NCI-H1417 treated with DMSO at 0.1 percent for 48 hours (cell line): Measurements from ENCODE around the gene BTD.

Experiments used
- DNase-seq: peaks from one replicate; lab custom pipeline; 2025; lab: John Stamatoyannopoulos, UW

BTD gene

DNA sequence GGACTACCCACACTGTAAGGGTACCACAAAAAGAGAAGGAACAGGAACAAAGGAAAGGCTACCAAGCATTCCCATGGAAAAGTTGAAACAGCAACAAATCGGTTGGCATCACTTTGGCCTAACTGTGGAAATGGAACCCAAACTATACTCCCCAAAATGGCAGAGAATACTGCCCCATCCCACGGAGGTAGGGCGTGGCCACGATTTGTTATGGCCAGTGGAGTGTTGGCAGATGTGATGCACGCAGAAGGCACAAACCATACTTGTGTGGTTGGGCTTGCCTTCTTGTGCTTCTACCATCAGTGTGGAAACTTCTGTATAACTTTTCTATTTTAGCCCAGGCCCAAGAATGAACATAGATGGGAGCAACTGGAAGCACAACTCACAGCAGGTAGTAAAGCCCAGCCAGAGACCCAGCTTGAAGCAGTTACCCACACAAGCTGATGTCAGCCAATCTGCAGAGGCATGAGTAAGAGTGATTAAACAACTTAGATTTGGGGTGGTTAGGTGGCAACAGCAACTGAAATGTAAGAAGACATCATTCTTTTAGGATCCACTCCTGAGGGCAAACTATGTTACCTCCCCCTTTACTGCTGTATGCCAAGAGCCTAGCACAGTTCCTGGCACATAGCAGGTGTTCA lies 64.1 kb downstream of the BTD start:
- no peak for DNase-seq

DNA sequence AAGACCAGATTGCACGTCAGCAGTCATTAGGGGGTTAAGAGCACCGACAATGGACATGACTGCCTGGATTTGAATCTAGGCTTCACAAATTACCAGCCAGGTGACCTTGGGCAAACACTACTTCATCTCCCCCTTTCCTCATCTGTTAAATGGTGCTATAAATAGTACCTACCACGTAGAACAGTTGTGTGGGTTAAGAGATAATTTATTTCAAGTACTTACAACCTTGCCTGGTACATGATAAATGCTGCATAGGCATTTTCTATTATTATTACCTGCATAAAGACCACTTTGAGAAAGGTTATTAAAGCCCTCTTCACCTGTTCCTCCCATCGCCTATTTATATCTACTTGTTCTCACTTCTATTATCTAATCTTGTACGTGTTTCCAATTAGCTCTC lies 64.7 kb downstream of the BTD start:
- no peak for DNase-seq

DNA sequence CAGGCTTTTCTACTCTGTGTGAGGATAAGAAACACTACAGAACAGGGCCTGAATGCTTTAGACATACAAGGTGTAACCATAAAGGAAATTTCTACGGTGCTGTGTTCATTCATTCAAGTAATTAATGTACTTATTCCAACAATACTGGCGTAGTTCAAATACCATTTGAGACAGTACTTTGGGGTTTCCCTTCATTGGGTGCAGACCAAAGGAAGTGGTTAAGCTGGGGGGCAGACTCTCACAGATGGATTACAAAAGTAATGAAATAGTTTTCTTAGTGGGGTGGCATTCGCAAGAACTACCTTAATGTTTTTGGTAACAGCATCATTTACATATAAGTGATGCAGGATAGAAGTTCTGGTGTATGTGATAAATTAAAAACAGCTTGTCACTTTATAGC lies 65.9 kb downstream of the BTD start:
- DNase-seq, result no peak

DNA sequence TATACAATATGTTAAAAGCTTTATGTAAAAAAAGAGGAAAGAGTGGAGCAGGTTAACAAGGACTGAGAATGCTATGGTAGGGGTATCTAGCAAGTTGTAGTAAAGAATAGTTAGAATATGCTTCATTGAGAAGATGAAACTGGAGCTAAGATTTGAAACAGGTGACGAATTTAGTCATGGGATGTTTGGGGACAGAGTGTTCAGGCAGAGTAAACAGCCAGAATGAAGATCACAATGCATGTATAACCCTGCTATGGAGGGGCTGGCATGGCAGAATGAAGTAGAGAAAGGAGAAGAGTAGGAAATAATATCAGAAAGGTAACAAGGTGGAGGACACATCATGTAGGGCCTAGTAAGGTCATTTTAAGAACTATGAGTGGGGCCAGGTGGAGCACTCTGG lies 72.0 kb downstream of the BTD start:
- DNase-seq, result no peak

DNA sequence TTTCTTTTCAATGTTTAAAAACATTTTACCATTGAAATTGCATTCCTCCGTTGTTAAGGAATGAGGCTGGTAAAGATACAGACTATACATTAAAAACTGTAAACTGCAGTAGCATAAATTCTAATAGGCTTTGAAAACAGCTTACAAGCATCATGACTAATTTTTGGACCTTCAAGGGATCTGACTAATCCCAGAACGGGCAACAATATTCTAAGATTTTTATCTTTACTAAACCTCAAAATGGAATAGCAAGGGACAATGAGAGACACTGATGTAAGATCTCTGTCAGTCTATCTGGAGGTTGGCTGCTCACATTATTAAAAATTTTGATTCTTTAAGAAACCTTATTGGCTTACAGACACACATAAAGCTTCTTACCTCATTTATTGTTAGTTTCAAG lies 74.7 kb downstream of the BTD start:
- no peak for DNase-seq

DNA sequence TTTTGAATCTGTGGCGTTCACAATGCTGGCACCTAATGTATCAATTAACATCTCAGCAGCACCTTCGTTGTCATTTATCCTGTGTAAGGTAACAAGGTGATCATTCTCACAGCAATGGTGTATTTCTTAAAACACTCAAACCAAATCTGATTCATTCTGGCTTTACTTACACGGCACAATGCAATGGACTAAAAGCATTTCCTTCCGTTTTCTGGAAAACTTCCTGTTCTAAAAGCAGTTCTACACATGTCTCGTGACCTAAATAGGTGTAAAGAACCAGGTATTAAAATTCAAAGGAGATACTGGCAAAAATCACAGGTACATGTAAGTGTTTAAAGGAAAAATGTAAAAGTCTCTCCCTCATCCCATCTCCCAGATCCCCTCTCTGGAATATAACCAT lies 77.8 kb downstream of the BTD start:
- no peak for DNase-seq

DNA sequence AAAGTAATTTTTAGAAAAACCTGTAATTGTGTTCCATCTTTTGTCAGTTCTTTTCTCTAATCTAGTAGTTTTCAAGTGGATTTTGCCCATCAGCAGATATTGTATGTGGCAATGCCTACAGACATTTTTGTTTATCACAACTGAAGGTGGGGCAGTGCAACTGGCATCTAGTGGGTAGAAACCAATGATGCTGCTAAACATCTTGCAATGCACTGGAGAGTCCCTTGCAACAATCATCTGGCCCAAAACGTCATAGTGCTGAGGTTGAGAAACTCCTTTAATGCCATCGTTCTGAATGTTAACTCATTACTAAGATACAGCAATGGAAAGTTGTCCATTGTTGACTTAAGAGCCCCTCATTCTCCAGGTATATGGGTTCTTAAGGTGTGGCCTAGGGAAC lies 80.1 kb downstream of the BTD start:
- no peak for DNase-seq

DNA sequence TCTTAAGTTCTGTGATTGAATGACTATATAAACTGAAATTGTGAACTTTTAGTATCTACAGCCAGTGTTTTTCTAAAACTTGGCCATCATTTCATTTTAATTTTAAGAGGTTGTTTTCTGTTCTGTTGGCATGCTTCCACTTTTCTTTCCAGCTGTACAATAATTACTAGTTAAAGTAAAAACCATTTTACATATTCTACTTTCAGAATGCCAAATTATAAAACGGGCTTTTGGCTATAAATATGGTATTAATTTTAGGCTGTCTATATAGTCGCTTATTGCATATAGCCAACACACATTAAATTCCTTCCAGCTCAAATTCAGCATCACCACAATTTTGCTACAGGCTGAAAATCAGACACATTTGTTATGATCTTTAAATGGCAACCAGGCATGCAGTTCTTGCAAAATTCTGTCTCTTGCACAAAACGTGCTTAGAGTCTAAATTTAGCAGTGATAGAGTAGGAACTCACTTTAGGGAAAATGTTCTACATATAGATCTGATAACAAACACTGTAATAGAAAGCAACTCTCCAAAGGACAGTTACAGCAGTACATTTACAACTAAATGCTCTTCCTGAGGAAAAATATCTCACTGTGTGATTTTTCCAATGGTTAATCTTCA lies 81.1 kb downstream of the BTD start:
- DNase-seq, result no peak

DNA sequence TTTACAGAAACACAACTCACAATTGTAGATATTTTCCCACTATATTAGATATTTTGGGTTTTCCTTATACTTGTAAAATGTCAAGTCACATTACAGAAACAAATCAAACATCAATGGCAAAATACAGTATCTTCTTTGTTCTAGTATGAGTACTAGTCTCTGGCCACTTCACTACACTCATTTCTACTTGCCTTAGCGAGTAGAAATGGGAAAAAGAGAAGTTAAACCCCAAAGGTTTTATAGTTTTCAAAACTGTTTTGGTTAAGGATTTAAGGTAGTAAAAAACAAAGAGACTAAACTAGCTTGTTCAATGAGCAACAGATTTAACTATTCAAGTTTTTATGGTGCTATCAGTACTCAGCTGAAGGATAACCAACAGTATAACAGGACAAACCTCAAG lies 81.7 kb downstream of the BTD start:
- no peak for DNase-seq

DNA sequence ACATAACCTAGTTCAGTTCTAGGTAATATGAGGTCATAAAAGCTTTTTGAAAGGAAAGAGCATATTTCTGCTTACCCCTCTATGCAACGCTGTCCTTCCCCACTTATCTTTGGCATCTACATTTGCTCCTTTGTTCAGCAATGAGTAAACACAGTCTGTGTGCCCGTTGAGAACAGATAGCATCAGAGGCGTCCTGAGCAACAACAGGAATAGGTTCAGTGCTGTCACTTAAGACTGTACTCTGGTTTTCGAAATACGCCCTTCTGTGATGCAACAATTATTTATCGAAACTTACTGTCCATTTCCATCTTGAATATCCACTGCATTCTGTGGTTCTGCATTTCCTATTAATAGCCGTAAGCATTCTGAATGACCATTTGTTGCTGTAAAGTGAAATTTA lies 84.4 kb downstream of the BTD start:
- DNase-seq, result no peak

DNA sequence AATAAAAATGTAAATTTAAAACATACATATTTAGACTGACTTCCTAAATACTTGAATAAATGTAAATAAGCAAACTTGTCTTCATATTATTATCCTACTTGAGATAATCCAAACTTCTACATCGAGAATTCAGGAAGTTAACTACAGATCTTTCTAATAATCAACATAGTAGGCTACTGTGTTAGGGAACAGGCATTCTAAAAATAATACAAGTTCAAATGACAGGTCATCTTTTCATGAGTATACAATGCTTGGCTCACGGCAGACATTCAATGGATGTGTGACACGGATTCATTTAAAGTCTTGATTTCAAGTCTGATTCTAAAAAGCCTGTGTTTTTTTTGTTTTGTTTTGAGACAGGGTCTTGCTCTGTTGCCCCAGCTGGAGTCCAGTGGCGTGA lies 88.7 kb downstream of the BTD start:
- no peak for DNase-seq

DNA sequence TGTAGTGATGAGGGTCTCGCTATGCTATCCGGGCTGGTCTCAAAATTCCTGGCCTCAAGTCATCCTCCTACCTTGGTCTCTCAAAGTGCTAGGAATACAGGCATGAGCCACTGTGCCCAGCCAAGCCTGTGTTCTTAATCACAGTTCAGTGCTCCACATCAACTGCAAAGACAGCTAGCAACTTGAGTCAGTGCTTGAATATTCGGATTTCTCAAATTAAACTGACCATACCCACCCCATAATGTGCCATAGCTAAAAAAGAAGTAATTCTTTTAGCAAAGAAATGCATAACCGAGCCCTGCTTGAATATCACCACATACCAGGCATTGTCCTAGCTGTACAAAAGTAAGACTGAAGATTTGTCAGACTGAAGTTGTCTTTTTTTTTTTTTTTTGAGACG lies 89.2 kb downstream of the BTD start:
- no peak for DNase-seq

DNA sequence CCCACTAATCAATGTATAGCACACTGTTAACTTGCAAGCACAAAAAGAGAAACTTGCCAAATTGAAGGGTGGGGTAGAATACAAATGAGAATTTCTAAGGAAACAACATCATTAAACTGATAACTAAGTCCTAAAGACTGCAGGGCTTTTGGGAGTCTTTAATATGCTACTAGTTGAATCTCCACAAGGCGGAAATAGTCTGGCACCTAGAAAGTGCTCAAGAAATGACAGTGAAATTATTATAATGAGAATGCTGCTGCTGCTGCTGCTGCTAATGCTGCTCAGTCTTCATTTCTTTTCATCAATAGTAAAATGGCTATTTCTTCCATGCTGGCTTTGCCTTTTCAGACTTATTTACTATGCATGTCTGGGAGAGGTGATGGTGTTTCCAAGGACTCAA lies 91.8 kb downstream of the BTD start:
- no peak for DNase-seq

DNA sequence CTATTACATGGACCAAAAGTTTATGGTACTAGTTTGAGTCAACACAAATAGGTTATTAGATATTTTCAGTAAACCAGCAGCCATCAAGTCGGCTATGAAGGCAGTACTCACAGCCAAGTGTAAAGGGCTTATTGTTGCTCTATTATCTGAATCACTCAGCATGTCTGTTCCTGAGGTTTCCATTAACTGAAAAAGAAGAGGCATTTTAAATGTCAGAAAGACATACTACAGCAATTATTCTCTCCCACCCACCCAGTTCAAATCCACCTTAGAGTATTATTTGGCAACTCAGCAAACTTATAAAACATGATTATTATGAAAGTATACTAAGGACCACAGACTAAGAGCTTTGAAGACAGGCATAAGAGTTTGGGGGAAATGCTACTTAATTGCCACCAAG lies 93.1 kb downstream of the BTD start:
- no peak for DNase-seq
